Esophagus squamous epithelium (tissue), 5 donors: ENCODE results near the gene LMAN1L. TPM values are rescaled to one million over a fixed set of nuclear protein-coding genes. Genes with fewer than 3 reads are reported as not detected.

Experiments
- DNase-seq: peaks from one replicate; lab custom pipeline; 2025; lab: John Stamatoyannopoulos, UW
- H3K27ac ChIP-seq, 4 donors: fragments of 200-600 bp; sonication (generic); one replicate each; pipeline ENCODE4 v1.5.1; 2016 to 2019; ENCODE audit warnings: mild to moderate bottlenecking in 1 of 4
- H3K27me3 ChIP-seq, 4 donors: fragments of 200-600 bp; sonication (generic); 1 replicate in 3 of 4; 2 replicates in 1 of 4; pipeline versions ENCODE4 v1.5.1 to v1.6.0; 2017 to 2021; ENCODE audit warnings: antibody characterized with exemption in 1 of 4
- H3K36me3 ChIP-seq, 3 donors: fragments of 200-600 bp; sonication (generic); one replicate each; pipeline ENCODE4 v1.5.1; 2016 to 2019
- H3K4me1 ChIP-seq, 3 donors: fragments of 200-600 bp; sonication (generic); one replicate each; pipeline ENCODE4 v1.5.1; 2017 to 2019
- H3K4me3 ChIP-seq, 4 donors: fragments of 200-600 bp; sonication (generic); 1 replicate in 3 of 4; 2 replicates in 1 of 4; pipeline ENCODE4 v1.5.1; 2016 to 2019; ENCODE audit warnings: mild to moderate bottlenecking in 2 of 4, moderate library complexity in 1 of 4
- H3K9me3 ChIP-seq, 3 donors: fragments of 200-600 bp; sonication (generic); one replicate each; pipeline ENCODE4 v1.5.1; 2016 to 2019
- POLR2A ChIP-seq, 4 donors: fragments of 450-650 bp; IDR thresholded peaks; one replicate each; pipeline ENCODE4 v1.6.1; 2017; ENCODE audit warnings: antibody characterized with exemption in 4 of 4, mild to moderate bottlenecking in 4 of 4, moderate library complexity in 3 of 4
- WGBS, 2 donors: methylation state at CpG; one replicate each; pipeline ENCODE4 v1.1.5; 2018; 5-methylcytosine and 5-hydroxymethylcytosine counted together
- intact Hi-C: fragments of 100-400 bp; cut with DNase I; formaldehyde crosslinking; loops from one replicate; pipeline ENCODE4 v1.15.0; 2022
- total RNA-seq, 4 donors: library from RNA; depleted of rRNA; stranded (reverse); fragments of >200 nt; gene quantifications; one replicate each; pipeline ENCODE4 v1.1.0, GENCODE V29; 2016
- TF ChIP-seq, protein P1 (sequence below), 6 experiments: fragments of 450-650 bp in 4 of 6; fragments of 200-600 bp in 2 of 6; sonication (generic) in 2 of 6; IDR thresholded peaks; one replicate each; pipeline ENCODE4 v1.5.1; 2016 to 2019; ENCODE audit warnings: antibody characterized with exemption in 6 of 6, mild to moderate bottlenecking in 4 of 6, moderate library complexity in 4 of 6
- donor health status: DM: yes; HTN: yes; CAD: no.

Gene LMAN1L
- total RNA-seq, 4 donors from 2014 or later, result 0.18 TPM; not detected in 3

DNA sequence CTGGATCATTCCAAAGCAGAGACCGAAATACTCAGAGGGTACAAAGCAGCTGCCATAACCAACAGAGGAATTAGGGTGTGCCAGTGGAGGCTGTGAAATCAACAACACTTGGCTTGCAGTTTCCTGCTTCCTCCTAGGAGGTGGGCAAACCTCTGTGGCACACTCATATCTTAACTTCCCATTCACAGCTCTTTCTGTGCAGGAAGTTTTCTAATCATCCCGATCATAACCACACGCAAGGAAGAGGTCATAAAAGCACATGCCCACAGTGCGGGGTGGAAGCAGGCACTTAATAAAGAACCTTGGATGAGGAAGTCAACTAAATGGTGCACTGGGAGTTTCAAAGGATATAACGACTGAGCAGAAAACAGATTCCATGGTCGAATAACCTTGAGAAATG, 55.4 kb downstream of the LMAN1L start:
- Histone ChIP-seq H3K36me3 (peaks cover 0 to 4% (median 0%) of the 10 kb centered on the region in 3 donors), H3K4me1 (peaks cover 72 to 97% (median 86%) of the 10 kb centered on the region in 3 donors), H3K27ac (peak overlapping the region; percentile 94 to 98 (median 96)), H3K9me3 (no peaks in the 10 kb centered on the region), H3K4me3 (no peak overlapping the region), H3K27me3 (no peaks in the 10 kb centered on the region)
- TF ChIP-seq, protein P1, sequence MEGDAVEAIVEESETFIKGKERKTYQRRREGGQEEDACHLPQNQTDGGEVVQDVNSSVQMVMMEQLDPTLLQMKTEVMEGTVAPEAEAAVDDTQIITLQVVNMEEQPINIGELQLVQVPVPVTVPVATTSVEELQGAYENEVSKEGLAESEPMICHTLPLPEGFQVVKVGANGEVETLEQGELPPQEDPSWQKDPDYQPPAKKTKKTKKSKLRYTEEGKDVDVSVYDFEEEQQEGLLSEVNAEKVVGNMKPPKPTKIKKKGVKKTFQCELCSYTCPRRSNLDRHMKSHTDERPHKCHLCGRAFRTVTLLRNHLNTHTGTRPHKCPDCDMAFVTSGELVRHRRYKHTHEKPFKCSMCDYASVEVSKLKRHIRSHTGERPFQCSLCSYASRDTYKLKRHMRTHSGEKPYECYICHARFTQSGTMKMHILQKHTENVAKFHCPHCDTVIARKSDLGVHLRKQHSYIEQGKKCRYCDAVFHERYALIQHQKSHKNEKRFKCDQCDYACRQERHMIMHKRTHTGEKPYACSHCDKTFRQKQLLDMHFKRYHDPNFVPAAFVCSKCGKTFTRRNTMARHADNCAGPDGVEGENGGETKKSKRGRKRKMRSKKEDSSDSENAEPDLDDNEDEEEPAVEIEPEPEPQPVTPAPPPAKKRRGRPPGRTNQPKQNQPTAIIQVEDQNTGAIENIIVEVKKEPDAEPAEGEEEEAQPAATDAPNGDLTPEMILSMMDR (IDR thresholded peaks at IDR 0.05), result no peak
- TF ChIP-seq POLR2A (IDR thresholded peaks at IDR 0.05), result no peak
- DNase-seq, result no peak
- 42 to 53% methylated on average over 6 of the region's 6 CpGs for WGBS, 2 donors
- intact Hi-C loops, result no loop called here

DNA sequence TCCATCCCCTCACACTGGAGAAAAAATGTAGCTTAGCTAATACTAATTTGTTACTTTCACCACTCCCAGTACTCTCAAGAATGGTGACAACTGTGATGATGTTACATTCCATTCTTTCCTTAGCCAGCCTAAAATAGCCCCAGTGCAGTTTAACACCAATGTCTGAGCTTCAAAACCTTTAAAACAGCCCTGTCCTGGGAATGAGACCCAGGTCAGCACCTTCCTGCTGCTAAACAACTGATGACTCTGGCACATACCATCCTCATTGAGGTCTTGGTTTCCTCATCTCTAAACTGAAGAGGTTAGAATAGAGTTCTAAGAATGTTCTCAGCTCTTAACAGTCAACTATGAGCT, 56.7 kb downstream of the LMAN1L start:
- intact Hi-C loops, result no loop called here
- Histone ChIP-seq H3K9me3 (no peaks in the 10 kb centered on the region), H3K36me3 (peaks cover 0 to 4% (median 0%) of the 10 kb centered on the region in 3 donors), H3K27me3 (no peaks in the 10 kb centered on the region), H3K4me3 (peak overlapping the region in 1 of 4 donors; percentile 39), H3K4me1 (peaks cover 63 to 92% (median 85%) of the 10 kb centered on the region in 3 donors), H3K27ac (peak overlapping the region; percentile 94 to 98 (median 96))
- TF ChIP-seq, protein P1 (IDR thresholded peaks at IDR 0.05), result no peak
- TF ChIP-seq POLR2A (IDR thresholded peaks at IDR 0.05), result no peak
- DNase-seq, result no peak

DNA sequence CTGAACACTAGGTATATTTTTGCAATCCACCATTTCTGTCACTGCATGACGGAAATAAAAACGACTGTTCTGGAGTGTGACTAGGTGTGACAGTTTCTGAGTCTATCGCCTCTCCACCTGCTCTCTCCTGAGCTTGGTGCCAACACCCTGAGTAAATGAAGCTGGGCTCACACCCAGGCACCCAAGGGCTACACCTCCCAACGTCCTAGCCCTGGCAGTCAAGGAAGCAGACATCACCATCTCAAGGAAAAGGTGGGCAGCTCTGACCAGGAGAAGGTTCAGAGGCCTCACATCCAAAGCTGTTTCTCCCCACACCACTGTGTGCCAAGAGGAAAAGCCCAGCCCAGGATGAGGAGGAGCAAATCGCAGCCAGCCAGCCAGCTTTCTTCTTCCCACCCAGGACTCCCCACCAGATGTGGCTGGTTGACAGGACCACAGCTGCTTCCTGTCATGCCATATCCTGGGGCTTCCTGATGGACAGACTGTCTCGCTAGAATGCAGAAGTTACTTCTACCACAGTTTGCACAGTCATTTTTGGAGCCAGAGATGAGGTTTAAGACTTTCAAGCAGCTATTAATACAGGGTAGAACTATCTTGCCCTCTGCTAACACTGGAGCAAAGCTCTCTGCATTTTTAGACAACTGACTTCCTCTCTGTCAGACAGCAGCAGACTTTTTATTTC, 57.2 kb downstream of the LMAN1L start:
- Histone ChIP-seq H3K9me3 (no peaks in the 10 kb centered on the region), H3K36me3 (peaks cover 0 to 4% (median 0%) of the 10 kb centered on the region in 3 donors), H3K4me3 (peak overlapping the region in 2 of 4 donors; percentile 6 to 39), H3K27ac (peak overlapping the region; percentile 94 to 98 (median 96)), H3K4me1 (peaks cover 60 to 87% (median 80%) of the 10 kb centered on the region in 3 donors), H3K27me3 (no peaks in the 10 kb centered on the region)
- peak; percentile 22 for DNase-seq
- TF ChIP-seq, protein P1 (IDR thresholded peaks at IDR 0.05), result no peak
- TF ChIP-seq POLR2A (IDR thresholded peaks at IDR 0.05), result peak in 2 of 4 donors; percentile 22 to 35
- intact Hi-C loops, result no loop called here
- WGBS, 2 donors, result 20 to 29% methylated on average over 4 to 5 of the region's 6 CpGs

DNA sequence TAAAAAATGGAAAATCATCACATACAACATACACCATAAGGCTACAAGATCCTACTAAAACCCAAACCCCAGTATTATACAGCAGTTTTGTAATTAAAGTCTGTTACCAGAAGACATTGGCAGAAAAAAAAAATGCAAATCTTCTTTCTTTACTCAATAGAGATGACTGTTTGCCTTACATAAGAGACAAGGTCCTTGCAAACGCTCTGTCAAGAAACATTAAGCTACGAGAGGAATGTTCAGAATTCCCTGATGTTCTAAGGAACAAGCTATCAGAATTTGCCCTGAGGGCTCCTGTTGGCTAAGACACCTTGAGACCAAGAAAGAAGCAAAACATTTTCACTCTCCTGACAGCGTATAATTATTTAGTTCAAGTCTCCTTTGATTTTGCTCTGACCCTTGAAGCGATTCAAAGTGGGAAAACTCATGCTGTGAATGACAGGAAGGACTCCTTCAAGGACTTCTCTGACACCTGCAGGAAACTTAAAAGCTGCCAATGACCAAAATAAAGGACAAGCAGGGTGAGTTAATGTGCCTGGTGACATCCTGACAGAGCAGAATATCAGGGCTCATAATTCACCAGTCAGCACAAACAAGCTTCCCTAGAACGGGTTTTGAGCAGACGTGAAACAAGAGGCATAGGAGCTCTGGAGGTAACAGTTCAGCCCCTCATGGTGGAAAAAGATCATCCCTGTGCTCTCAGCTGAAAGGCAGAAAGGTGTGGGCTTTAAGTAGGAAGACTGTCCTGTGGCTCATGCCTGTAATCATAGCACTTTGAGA, 58.0 kb downstream of the LMAN1L start:
- 13% methylated on average over 6 of the region's 6 CpGs for WGBS, 2 donors
- Histone ChIP-seq H3K36me3 (peaks cover 0 to 4% (median 0%) of the 10 kb centered on the region in 3 donors), H3K4me3 (peak overlapping the region in 2 of 4 donors; percentile 6 to 39), H3K27ac (peak overlapping the region; percentile 94 to 98 (median 96)), H3K9me3 (no peaks in the 10 kb centered on the region), H3K27me3 (no peaks in the 10 kb centered on the region), H3K4me1 (peaks cover 53 to 80% (median 72%) of the 10 kb centered on the region in 3 donors)
- TF ChIP-seq, protein P1 (IDR thresholded peaks at IDR 0.05), result no peak
- TF ChIP-seq POLR2A (IDR thresholded peaks at IDR 0.05), result no peak
- no peak for DNase-seq
- intact Hi-C loops, result no loop called here

DNA sequence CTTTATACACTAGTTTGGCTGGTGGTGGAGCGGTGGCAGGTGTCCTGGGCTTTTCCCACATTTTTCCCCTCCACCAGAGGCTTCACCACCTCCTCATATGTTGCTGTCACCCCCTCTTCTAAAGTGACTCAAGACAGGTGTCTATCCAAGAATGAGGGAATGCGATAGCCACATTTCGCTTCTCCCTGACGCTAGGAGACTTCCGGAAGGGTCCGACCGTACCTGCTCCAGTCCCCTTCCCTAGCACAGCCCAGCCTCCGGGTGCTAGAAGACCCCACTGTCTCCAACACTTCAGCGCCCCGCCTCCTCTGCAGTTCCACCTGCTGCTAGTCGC, 60.0 kb downstream of the LMAN1L start:
- TF ChIP-seq POLR2A (IDR thresholded peaks at IDR 0.05), result no peak
- TF ChIP-seq, protein P1 (IDR thresholded peaks at IDR 0.05), result no peak
- H3K4me1 ChIP-seq, result peaks cover 35 to 59% (median 53%) of the 10 kb centered on the region in 3 donors
- no peak for DNase-seq
- WGBS, 2 donors, result 0% methylated on average over 9 to 11 of the region's 11 CpGs
- peaks cover 0 to 4% (median 0%) of the 10 kb centered on the region in 3 donors for H3K36me3 ChIP-seq
- H3K27ac ChIP-seq, result peak overlapping the region; percentile 94 to 98 (median 96)
- no peaks in the 10 kb centered on the region for H3K27me3 ChIP-seq
- peak overlapping the region; percentile 59 to 98 (median 75) for H3K4me3 ChIP-seq
- H3K9me3 ChIP-seq, result no peaks in the 10 kb centered on the region
- intact Hi-C loops, result no loop called here
